GM19238 (cell line): ENCODE results near the gene MFSD6L.

Experiments used
- DNase-seq: peaks from one replicate; pipeline ENCODE4 v3.0.0; 2011; ENCODE audit warnings: low spot score; ENCODE audit not compliant: insufficient read length

Gene MFSD6L

GRCh38 chr17:8798846-8799569, at the start of gene MFSD6L:
Gene MFSD6L (minus strand): TSS chr17:8799365. CDS start chr17:8799120, 245 bp downstream.
- DNase-seq: no peak

DNA sequence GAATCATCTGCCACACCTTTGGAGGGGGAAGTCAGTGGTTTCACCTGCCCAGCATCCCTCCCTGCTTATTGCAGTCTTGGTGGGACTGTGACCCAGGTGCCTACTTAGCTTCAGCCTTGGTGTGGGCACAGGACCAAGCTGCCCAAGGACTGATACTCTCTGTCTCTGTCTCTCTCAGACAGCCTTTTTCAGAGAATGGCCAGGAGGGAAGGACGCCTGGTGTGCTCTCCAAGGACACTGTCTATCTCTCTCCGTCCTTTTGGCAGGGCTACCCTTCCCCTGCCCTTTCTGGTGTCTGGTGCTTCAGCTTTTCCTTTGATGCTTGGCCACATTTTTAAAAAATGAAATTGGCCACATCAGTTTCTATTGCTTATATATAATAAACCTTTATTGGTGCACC, 48.7 kb upstream of the MFSD6L start:
- no peak for DNase-seq

DNA sequence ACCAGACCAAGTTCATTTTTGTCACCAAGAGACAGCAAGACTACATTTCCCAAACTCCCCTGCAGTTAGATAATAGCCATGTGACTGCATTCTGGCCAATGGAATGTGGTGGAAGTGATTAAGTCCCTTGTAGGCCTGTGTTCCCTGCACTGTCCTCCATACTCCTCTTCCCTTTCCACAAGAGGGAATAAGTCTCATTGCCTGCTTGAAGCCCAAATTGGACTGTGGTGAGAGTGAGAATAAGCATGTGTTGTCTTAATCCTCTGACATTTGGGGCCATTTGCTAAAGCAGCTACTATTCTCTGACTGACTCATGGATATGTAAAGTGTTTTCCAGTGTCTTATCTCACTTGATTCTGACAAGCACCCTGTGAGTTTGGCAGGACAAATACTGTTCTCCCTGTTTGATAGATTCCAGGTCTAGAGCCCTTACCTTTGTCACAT, 47.6 kb upstream of the MFSD6L start:
- DNase-seq: no peak

DNA sequence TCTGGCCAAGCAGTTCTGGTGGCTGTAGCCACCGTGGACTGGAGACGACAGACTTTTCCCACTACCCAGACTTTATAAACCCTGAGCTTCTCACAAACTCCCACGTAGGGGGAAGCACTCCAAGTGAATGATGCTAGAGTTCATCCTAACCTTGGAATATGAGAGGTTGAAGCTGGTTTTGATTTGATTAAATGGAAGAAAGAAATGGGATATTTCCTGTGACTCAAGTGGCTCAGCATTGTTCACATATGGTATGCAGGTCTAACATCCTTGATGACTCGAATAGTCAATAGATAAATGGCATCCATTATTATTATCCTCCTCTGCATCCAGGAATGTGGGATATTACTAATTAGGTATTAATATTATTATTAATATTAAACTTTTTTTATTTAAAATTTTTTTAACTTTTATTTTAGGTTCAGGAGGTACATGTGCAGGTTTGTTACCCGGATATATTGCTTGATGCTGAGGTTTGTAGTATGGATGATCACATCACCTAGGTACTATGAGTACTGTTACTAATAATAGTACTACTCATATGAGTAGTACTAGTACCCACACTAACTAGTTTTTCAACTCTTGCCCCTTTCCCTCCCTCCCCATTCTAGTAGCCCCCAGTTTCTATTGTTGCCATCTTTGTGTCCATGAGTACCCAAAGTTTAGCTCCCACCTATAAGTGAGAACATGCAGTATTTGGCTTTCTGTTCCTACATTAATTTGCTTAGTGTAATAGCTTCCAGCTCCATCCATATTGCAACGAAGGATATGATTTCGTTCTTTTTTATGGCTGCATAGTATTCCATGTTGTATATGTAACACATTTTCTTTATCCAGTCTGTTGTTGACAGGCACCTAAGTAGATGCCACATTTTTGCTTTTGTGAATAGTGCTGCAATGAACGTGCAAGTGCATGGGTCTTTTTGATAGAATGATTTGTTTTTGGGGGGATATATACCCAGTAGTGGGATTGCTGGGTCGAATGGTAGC, 45.4 kb upstream of the MFSD6L start:
- DNase-seq: no peak

DNA sequence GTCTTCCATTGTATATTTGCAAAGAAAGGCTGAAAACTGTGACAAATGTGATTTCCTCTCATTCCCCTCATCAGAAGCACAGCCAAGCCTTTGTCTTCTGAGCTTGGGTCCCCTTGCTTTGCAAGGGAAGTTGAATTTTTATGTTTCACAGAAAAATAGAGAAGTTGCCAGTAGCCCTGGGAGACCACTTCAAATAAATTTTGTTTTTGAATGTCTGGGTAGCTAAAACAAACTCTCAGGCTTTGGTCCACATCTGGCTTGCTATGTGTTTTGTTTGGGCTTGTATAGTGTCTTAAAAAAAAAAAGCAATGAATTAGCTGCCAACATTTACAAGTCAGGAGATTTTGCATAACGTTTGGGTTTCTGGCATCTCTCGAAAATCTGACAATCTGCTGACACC, 44.2 kb upstream of the MFSD6L start:
- DNase-seq: no peak

GRCh38 chr17:8841844-8842243, 42.7 kb upstream of the MFSD6L start:
- no peak for DNase-seq

GRCh38 chr17:8839410-8839935, 40.3 kb upstream of the MFSD6L start:
- no peak for DNase-seq

GRCh38 chr17:8838551-8839095, 39.5 kb upstream of the MFSD6L start:
- DNase-seq: no peak

GRCh38 chr17:8837563-8838075, 38.5 kb upstream of the MFSD6L start:
- no peak for DNase-seq

DNA sequence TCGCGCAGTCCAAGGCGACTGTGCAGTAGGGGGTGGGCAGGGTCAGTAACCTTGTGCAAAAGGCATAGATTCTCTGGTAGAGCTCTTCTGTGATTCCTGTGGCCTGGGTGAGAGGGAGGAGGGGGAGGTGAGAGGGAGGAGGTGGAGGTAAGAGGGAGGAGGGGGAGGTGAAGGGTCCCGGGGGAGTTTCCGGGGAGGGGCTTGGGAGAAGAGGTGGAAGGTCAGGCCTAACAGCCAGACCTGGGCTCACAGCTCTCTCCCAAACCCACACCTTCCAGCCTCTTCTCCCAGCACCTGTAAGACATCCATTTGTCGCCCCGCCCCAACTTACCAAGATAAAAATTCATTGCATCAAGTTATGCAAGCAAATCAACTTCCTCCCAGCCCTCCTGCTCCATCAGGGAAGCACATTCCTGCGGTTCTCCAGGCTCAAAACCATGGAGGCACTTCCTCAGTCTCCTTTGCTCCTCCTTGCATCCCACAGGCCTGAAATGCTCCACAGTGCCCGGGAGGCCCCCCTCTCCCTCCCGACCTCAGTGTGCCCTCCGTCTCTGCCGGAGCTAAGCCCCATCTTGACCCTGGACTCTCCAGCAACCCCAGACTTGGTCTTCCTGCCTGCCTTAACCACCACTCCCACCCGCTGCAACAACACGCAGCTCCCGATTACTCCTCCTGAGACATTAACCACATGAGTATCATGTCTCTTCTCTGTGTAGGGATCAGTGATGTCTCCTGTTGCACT, 37.8 kb upstream of the MFSD6L start:
- no peak for DNase-seq

DNA sequence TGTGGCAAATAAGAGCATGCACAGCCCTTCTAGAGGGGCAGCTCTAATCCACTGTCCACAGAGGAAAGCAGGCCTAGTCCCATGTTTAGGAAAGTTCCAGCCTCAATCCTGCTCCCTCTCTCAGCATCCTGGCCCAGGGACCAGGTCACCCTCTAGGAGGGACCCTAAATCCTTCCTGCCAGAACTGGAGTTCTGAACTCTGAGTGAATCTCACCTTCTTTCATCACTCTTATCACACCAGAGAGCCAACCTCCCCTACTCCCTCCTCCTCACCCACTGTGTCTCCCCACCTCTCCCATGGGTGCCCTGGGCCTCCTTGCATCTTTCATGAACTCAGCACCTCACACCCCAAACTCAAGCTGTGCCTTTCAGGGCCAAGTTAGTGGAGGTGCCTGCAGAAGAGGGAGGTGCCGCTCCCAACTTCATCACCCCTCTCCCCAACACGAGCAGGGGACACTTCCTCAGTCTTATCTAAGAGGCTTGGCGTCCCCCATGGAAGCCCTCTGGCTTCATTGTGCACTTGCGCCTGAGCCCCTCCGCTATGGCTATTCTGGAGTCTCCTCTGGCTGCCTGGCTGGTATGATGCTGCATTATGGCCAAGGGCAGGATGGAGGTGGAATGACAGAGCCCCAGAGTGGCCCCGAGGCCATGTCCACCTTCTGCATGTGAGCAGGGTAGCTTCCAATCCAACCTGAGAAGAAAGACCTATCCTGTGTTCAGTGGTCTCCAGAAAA, 36.6 kb upstream of the MFSD6L start:
- no peak for DNase-seq

DNA sequence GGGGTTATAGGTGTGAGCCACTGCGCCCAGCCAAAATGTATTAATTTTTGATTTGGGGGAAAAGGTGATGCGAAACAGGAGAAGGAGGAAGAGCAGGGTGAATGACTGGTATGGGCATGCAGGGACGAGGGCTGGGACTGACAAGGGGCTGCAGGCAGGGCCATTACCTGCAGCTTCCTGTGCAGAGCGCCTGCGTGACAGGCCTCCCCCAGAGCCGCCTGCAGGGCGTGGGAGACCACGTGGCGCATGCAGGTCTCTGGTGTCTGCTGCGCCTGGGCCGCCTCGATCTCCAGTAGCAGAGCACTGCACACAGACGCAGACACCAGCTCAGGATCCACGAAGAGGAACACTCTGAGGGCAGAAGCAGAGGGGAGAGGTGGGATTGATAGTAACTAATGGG, 35.9 kb upstream of the MFSD6L start:
- no peak for DNase-seq

DNA sequence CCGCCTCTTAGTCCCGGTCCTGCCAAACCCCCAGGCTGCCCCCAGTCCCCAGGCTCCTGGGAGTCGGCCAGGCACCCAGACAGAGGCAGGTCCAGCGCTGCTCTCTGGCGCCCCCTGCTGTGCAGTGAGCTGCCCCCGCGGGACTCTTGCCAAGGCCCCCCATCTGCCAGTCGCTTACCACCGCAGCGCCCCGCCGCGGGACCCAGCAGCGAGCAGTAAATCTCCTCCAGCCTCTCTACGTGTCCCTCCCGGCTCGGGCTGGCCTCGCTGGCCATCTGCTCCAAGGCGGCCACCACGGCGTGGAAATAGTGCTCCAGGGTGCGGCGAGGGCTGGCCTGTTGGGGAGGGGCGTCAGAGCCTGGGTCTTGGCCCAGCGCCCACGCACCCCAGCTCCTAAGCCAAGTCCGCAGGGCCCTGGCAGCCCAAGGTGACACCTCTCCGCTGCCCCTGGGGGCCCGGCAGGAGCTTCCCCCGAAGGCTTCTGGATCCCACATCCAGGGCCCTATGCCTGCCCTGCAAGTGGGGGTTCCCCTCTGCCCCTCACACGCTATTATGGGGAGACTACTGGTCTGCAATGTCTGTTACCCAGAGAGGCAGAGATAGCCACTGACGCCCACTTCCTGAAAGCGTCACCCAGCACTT, 33.7 kb upstream of the MFSD6L start:
- no peak for DNase-seq

- DNase-seq: no peak
Measured at GRCh38 chr17:8831234-8831849, 32.2 kb upstream of the MFSD6L start.

DNA sequence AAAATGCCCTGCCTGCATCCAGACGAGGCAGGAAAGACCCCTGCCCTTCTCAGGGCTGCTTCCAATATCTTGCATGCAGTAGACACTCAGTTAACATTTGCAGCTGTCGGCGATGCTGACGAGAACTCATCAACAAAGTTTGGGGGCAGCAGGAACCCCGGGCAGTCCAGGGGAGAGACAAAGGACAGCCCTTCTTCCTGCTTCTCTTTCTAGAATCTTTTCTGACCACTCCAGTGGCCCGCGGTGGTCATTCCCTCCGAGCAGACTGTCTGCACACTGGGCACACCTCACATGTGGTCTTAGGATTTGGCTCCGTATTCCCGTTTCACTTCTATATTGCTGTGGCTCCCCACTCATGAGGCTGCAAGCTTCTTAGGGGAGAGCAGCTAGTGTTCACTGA, 31.0 kb upstream of the MFSD6L start:
- no peak for DNase-seq

- DNase-seq: no peak
Measured at GRCh38 chr17:8829036-8829941, 30.1 kb upstream of the MFSD6L start.

GRCh38 chr17:8828517-8828875, 29.3 kb upstream of the MFSD6L start:
- DNase-seq: no peak

- DNase-seq: no peak
Measured at GRCh38 chr17:8826808-8827435, 27.8 kb upstream of the MFSD6L start.
